HepG2 (cell line): ENCODE measurements around the gene SLC35B4. TPM values are rescaled to one million over a fixed set of nuclear protein-coding genes. Genes with fewer than 3 reads are reported as not detected.

Source experiments
- CREBL2 ChIP-seq: sonication (generic); formaldehyde crosslinking; IDR thresholded peaks from 2 replicates; pipeline ENCODE4 v1.8.1; 2023; ENCODE audit warnings: missing genetic modification reagents, mild to moderate bottlenecking, borderline replicate concordance
- CTCF ChIP-seq: sonication (generic); formaldehyde crosslinking; IDR thresholded peaks from 2 replicates; pipeline ENCODE4 v1.5.0; 2020; ENCODE audit warnings: mild to moderate bottlenecking, missing genetic modification reagents, moderate library complexity
- GPBP1L1 ChIP-seq: sonication (generic); formaldehyde crosslinking; IDR thresholded peaks from 2 replicates; pipeline ENCODE4 v1.5.0; 2020; ENCODE audit warnings: mild to moderate bottlenecking, missing genetic modification reagents
- HCFC1 ChIP-seq: fragments of 150-350 bp; IDR thresholded peaks from 2 replicates; pipeline ENCODE4 v1.6.1; 2014; ENCODE audit warnings: low read depth, low read length
- HMGXB3 ChIP-seq: sonication (generic); formaldehyde crosslinking; IDR thresholded peaks from 2 replicates; pipeline ENCODE4 v1.4.0; 2020; ENCODE audit warnings: missing genetic modification reagents, borderline replicate concordance
- IRF2 ChIP-seq: IDR thresholded peaks from 2 replicates; pipeline ENCODE4 v1.6.1; 2018; ENCODE audit warnings: missing genetic modification reagents, missing compliant biosample characterization
- KDM5A ChIP-seq: fragments of 200-600 bp; sonication (generic); IDR thresholded peaks from 2 replicates; pipeline ENCODE4 v1.7.0; 2018; ENCODE audit warnings: antibody characterized with exemption, mild to moderate bottlenecking, low read length, borderline replicate concordance
- PPARG ChIP-seq: conservative IDR thresholded peaks from 2 replicates; pipeline ENCODE4 v1.6.1; 2016; ENCODE audit warnings: missing biosample characterization, missing genetic modification reagents
- RARA ChIP-seq: IDR thresholded peaks from 2 replicates; pipeline ENCODE4 v1.6.1; 2016; ENCODE audit warnings: missing genetic modification reagents, missing compliant biosample characterization
- TOE1 ChIP-seq: sonication (generic); formaldehyde crosslinking; IDR thresholded peaks from 2 replicates; pipeline ENCODE4 v1.4.0; 2020; ENCODE audit warnings: mild to moderate bottlenecking, missing genetic modification reagents
- XRCC5 ChIP-seq: fragments of 200-400 bp; formaldehyde crosslinking; optimal IDR thresholded peaks from 2 replicates; pipeline ENCODE3; 2017; ENCODE audit warnings: mild to moderate bottlenecking, low read length
- ZNF354B ChIP-seq: sonication (generic); formaldehyde crosslinking; IDR thresholded peaks from 2 replicates; pipeline ENCODE4 v1.8.0; 2022; ENCODE audit warnings: mild to moderate bottlenecking, missing genetic modification reagents
- ZNF382 ChIP-seq: sonication (generic); formaldehyde crosslinking; IDR thresholded peaks from 2 replicates; pipeline ENCODE4 v1.5.0; 2020; ENCODE audit warnings: missing genetic modification reagents, mild to moderate bottlenecking, borderline replicate concordance
- ZNF431 ChIP-seq: sonication (generic); formaldehyde crosslinking; IDR thresholded peaks from 2 replicates; pipeline ENCODE4 v1.9.0; 2022; ENCODE audit warnings: missing genetic modification reagents, low read depth, mild to moderate bottlenecking, borderline replicate concordance
- ZNF609 ChIP-seq: sonication (generic); formaldehyde crosslinking; IDR thresholded peaks from 2 replicates; pipeline ENCODE4 v1.4.0; 2020; ENCODE audit warnings: mild to moderate bottlenecking, missing genetic modification reagents, borderline replicate concordance
- ZNF619 ChIP-seq: sonication (generic); formaldehyde crosslinking; IDR thresholded peaks from 2 replicates; pipeline ENCODE4 v1.4.0; 2020; ENCODE audit warnings: mild to moderate bottlenecking, missing genetic modification reagents
- polyA plus RNA-seq, 8 experiments: library from polyadenylated mRNA; depleted of rRNA in 3 of 8; stranded (reverse) in 7 of 8; unstranded in 1 of 8; fragments of >200 nt; fragmentation: Illumina TruSeq in 4 of 8; extraction: Trizol in 4 of 8; gene quantifications; 2 replicates each; pipeline versions ENCODE4 v1.2.1 to v1.2.3, GENCODE V29; 2011 to 2016; ENCODE audit warnings: low read depth in 4 of 8, missing spikeins in 1 of 8, mixed read lengths in 1 of 8; ENCODE audit not compliant: insufficient read depth in 1 of 8
- total RNA-seq, 5 experiments: library from RNA; depleted of rRNA; stranded (reverse); fragments of >200 nt; fragmentation: Illumina TruSeq; extraction: Trizol; gene quantifications; 2 replicates each; pipeline ENCODE4 v1.2.3, GENCODE V29; 2016; ENCODE audit warnings: low read depth in 1 of 5

Gene SLC35B4
- total and polyA plus RNA-seq, 2 of the 13 experiments (the other 11 are each of a cell fraction or from before 2014, with no cell fraction given) = 17.1 to 17.8 TPM

GRCh38 chr7:134316539-134317344, at the start of gene SLC35B4 (continued):
- TF ChIP-seq CREBL2 (CRISPR knock-in tag) = peak; percentile 75; the same call in 1 of the 2 replicates
- no peak for TF ChIP-seq ZNF619 (CRISPR knock-in tag)
- no peak for TF ChIP-seq ZNF382
- TF ChIP-seq PPARG = no peak
- peak; percentile 98 for TF ChIP-seq HCFC1
- TF ChIP-seq ZNF609 (CRISPR knock-in tag) = no peak
- TF ChIP-seq XRCC5 = peak; percentile 88
- TF ChIP-seq RARA = no peak; the same call in 1 of the 2 replicates
- TF ChIP-seq ZNF431 (CRISPR knock-in tag) = 0 out of 2 replicates have a peak, but pooled peaks have one; percentile 41
- TF ChIP-seq ZNF354B (CRISPR knock-in tag) = no peak
- TF ChIP-seq HMGXB3 (CRISPR knock-in tag) = peak; percentile 86
- TF ChIP-seq TOE1 (CRISPR knock-in tag) = no peak
- peak; percentile 45; the same call in 1 of the 2 replicates for TF ChIP-seq KDM5A
- peak; percentile 41; the same call in 1 of the 2 replicates for TF ChIP-seq CTCF (CRISPR knock-in tag)
- TF ChIP-seq IRF2 (CRISPR knock-in tag) = peak; percentile 99
- no peak for TF ChIP-seq GPBP1L1 (CRISPR knock-in tag)
